GM19468 (cell line): ENCODE data around the gene C4orf17.
"Not testable (repeated sequence)": the region's sequence is repeated elsewhere in the genome, so short reads cannot be mapped to it uniquely, and the experiment has no call there.

Source experiments
- ATAC-seq: cut with Tn5 transposase; IDR thresholded peaks from one replicate; pipeline ENCODE4 v1.9.1; 2021; ENCODE audit warnings: mild to moderate bottlenecking, moderate library complexity, moderate number of reproducible peaks; ENCODE audit not compliant: unreplicated experiment; ENCODE audit errors: extremely low read depth

The C4orf17 gene

DNA sequence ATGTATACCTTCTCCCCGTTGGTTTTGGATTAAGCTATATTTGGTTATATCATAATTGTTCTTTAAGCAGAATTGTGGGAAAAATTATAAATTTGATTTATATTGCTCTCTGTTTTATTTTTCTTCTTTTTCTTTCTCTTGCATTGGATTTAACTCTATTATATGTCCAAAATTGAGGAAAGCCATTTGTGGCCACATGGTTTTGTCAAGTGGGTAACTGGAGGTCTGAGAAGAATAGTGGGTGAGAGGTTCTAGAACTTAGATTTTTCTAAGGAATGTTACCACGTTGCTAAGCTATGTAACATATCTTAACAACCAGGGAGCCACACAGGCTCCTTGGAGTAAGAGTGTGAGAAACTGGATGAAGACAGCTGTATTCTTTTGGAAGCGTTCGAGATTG lies at the start of gene C4orf17:
C4orf17 (plus strand) TSS at position 301 of the 400 bp plus-strand sequence. CDS start 2,061 bp downstream, outside the sequence.
- ATAC-seq: no peak

DNA sequence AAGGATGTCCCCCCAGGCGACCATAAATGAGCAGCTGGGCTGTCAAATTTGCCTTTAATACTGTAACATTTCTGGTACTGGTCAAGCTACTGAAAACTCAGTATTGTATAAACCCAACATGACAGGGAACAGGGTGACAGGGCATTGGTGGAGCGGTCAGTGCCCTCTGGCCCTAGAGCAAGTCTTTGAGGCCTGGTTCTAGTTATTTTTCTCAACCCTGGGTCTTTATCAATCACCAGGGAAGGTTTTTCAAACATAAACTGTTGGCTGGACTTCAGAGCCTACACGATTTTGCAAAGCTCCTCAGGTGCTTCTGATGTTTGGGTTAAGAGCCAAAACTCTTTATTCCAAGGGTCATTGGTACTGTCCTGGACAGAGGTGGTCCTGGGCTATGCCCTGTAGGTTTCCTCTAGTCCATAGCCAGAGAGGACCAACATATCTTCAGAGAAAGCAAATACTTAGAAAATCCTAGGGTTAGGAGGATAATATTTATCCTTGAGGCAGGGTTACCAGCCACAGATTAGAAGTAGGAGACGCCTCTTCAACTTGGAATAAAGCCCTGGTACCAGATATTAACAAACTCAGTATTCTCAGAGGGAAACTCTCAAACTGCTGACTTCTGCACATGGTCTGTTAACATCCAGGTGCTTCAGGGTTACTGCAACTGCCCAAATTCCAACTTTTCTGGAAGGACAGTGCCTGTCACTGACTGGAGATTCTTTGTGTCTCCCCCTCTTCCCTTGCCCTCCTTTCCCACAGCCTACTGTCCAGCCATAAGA lies 49.0 kb upstream of the C4orf17 start:
- no peak for ATAC-seq

DNA sequence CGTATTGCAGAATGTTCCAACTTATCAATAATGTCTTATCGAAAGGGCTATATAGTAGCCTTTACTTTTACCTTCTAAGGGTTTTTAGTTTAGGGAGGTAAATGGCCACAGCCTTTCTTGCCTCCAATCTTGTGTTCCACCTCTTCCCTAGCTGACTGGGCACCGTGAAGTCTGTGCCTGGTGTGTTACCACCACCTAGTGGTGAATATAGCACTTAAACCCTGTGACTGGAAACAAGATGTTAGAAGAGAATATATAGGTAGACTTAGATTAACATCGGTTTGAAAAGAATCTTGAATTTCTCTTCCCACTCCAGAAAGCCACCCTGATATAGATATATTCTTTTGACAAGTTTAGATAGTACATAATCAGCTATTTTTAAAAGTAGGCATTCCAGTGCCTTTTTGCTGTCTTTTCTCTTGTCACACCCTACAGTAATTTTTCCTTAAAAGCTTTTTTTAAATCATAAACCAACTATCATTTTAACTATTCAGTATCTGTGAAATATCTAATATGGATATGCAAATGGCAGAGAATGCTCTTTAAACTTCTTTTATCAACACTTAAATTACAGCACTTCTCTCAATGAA lies 47.9 kb upstream of the C4orf17 start:
- peak; percentile 88 for ATAC-seq

DNA sequence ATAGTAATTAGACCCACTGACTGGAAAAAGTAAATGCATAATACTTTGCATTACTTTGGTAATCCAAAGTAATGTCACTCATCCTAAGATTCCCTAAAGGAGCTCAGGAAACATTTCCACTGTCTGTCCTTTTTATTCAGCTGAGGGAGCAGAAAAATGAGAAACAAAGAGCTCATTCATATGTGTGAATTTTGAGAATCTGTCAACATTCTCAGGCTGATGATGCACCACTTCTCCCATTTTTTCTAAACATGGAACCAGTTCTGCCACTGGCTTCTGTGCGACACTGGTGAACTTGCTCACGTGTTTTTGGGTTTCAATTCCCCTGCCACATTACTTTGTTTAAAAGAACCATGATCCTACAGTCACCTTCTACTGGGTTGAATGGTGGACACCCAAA lies 47.3 kb upstream of the C4orf17 start:
- ATAC-seq: no peak

DNA sequence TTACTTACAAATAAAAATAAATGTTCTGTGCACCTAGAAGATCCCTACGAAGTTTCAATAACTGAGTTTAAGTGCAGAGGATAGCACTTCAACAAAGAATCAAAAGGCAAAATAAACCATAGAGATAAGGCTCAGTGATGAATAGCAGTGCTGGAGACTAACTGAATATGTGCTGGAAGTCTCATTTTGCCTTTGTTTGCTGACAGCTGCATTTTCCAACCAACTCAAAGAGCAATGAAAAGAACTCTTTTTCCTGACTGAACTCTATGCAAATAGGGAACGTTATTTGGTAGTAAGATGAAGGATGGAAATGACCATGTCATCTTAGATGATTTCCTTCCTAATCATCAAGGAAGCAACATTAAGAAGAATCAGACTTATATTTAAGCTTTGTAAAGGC lies 42.9 kb upstream of the C4orf17 start:
- ATAC-seq: no peak

DNA sequence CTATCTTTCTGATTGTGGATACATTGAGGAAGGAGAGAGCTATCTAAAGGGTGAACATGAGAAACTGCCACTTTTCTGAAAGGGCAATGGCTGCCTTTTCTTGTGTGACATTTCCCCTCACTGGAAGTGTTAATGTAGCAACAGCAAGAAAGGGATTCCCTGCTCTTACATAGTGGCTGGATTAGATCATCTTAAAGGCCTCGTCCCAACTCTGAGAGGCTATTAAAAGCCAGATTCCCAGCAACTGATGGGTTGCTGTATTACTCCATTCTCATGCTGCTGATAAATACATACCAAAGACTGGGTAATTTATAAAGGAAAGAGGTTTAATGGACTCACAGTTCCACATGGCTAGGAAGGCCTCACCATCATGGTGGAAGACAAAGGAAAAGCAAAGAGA lies 41.9 kb upstream of the C4orf17 start:
- no peak for ATAC-seq

DNA sequence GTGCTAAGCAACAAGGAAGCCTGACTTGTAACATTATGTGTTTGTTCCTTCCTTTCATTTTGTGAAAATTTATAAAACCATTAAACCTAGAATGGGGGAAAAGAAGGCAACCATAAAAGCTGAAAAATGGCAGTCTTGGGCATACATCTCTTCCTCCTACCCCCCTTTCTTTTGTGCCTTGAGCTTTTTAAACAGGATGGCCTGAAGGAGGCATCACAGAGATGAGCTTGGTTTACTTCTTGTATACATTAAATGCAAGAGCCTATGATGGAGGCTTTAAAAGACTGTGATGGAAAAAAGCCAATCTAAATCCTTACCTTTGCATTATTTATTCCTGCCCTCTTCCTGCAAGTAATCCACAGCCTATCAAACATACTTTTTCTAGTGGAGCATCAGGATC lies 39.5 kb upstream of the C4orf17 start:
- ATAC-seq: no peak

DNA sequence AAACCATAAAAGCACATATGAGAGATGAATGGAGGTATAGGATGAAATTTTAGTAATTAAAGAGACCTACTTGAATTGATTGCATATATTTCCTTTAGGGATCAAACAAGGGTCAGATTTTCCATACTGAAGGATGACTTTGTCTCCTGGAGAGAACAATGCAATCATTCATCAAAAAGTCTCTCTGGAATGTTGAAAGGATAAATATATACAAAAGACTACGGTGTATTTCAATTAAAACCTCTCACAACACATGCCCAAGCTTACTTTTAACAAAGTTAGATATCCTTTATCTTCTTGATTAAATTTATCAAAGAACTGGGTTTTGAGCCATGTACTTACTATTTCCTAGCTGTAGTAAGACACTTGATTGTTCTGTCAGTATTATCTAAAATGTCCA lies 38.9 kb upstream of the C4orf17 start:
- no peak for ATAC-seq

DNA sequence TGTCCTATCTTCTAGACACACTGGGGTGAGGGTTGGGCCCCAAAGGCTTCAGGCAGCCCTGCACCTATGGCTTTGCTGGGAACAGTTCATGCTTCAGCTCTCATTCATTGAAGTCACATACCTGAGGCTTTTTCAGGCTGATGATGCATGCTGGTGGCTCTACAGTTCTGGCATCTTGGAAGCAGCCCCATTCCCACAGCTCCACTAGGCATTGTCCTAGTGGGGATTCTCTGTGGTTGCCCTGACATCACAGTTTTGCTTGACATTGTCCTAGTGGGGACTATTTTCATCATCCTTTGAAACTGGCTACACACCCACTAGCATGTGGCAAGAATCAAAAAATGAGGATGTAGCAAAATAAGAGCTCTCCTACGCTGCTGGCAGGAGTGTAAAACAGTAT lies 37.7 kb upstream of the C4orf17 start:
- ATAC-seq: no peak

DNA sequence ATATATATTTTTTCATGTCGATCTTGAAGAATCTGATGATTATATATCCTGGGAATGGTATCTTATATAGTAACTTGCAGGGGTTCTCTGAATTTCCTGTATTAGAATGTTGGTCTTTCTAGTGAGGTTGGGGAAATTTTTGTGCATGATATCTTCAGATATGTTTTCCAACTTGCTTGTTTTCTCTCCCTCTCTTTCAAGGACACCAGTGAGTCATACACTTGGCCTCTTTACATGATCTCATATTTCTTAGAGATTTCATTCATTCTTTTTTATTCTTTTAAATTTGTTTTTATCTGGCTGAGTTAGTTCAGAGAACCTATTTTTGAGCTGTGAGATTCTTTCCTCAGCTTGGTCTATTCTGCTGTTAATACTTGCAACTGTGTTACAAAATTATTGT lies 27.2 kb upstream of the C4orf17 start:
- no peak for ATAC-seq

DNA sequence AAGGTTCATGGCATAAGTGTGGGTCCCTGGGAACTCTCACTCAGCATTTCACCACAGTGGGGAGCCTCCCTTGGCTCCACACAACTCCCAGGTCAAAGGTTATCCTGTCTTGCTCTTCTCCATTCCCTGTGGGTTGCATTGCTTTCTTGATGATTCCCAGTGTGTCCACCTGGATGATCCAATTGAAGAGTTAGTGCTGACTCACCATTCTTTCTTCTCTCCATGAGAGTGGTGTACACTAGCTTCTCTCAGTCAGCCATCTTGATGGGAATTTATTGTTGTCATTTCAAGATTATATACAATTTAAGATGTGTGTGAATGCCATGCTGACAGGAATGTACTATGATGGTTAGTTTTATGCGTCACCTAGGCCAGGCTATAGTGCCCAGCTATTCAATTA lies 25.6 kb upstream of the C4orf17 start:
- ATAC-seq: no peak

DNA sequence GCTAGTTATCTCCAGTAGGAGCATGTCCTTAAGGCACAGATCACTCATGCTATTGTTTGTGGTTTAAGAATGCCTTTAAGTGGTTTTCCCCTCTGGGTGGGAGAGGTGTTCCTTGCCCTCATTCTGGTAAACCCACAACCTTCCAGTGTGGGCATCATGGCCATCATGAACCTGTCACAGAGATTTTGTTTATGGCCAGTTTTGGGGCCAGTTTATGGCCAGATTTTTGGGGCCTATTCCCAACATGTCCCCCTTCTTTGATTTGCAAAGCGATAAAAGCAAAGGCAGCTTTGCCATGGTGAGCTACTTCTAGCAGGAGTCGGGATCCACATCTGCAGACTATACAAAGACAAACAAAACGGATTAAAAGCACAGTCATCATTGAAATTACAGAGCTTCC lies 24.2 kb upstream of the C4orf17 start:
- ATAC-seq: not testable (repeated sequence)

DNA sequence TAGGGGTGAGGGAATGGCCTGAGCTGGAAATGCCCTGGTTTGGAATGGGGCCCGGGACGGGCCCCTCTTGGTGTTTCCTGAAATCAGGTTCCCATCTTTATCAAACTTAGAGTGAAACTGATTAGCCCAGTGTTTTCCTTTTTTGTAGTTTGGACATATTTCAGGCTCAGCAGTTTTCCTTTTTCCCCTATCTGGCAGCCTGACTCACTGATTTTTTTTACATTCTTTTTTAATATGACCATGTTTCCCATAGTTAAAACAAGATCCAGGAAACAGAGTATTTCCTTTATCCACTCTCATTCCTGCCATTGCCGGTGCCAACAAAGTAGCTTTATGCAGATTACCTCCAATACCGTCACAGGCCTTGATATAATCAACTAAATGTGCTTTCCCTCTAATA lies 20.5 kb upstream of the C4orf17 start:
- ATAC-seq: no peak

DNA sequence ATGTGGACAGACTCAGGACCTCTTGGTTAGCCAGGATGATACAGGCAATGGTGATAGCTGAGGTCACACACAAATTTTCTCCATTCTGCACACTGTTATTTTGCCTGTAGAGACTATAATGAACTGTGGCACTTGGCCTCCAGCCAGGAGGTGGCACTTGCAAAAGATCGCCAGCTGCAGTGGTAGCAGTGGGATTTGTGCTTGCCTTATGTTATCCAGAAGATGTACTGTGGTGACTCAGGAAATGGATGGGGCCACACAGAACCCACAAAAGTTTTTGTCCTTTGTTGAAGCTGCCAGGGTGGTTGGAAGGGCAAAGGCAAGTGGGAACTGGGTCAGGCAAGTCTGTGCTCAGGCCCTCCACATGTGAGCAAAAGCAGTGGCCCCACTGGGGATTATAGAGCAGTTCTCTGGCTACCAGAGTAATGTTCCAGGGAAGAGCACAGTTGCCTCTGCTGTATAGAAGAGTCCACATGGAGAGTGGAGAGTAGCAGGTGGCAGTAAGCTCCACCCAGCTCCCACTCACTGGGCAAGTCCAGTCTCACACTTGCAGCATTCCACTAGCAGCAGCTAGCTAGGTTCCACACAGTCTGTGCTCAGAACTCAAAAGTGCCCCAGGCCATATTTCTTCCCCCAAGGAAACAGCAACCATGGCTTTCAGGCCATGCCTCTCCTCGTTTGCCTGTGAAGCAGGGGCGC lies 5.9 kb upstream of the C4orf17 start:
- no peak for ATAC-seq

DNA sequence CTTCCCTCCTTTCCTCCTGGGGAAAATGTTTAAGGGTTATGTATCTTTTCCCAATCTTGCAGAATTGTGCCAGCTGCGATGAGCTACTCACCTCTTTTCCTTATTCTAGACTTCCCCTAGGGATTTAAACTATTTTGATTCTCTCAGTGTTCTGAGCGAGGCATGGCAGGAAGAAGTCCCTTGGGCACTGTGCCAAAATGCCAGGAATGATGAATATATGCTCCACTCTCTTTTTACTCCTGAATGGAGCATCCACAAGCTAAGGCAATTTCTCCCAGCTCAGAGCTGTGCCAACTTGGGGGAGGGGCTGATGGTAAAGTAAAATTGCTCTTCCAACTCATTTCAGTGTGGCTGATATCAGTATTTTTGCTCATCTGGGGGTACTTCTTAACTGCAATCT lies 4.0 kb upstream of the C4orf17 start:
- no peak for ATAC-seq

DNA sequence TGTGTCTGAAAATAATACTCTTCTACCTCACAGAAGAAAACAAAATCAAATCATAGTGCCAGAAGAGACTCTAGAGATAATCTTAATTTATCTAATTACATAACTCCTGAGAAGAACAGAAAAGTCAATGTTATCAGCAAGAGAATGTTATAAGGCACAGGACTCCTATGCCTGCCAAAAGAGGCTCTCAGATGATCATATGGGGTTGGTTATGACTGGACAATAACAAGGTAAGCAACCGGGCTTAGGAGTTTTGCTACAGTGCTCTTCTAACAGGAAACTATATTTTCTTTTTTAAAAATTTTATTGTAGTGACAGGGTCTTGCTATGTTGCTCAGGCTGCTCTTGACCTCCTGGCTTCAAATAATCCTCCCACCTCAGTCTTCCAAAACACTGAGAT lies 3.5 kb upstream of the C4orf17 start:
- ATAC-seq: no peak

DNA sequence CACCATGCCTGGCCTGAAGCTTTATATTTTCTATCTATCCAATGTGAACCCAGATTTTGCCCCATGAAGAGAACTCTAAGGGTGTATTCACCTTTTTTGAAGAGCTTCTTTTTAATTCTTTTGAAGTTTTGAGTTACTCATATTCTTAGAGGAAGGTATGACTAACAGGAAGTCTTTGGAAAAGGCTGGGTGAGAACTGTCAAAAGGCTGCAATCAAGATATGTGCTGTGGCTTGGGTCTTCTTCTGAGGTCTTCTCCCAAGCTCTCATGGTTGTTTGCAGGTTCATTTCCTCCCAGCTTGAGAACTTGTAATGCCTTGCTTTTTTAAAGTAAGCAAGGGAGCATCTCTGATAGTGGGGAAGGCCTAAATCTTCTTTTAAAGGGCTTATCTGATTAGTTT lies 3.1 kb upstream of the C4orf17 start:
- no peak for ATAC-seq

DNA sequence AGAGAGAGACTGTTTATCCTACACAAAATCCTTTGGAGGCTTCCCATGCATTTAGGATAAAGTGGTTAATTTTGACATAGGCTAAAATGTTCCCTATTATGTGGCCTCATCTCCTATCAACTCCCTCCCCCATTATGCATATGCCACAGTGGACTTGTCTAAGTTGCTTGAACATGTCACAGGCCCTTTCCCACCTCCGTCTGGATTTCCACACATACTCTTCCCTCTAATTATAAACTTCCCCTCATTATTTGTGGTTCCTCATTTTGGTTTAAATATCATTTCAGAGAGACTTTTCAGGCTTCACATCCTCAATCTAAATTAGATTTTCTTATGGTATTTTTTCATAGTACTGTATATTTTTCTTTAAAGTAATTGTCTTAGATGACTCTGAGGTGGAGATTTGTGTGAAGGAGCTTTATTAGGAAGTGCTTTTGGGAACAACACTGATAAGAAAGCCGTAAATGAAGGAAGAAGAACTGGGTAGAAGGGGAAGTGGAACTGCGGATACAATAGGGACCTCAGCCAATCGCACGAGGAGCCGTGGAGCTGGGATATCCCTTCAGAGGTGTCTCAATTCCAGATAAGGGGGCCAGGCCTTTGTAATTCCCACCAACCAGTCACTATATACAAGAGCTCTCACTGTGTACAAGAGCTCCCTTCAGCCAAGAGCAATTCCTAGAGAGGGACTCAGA lies 7.9 kb downstream of the C4orf17 start:
- ATAC-seq: no peak

DNA sequence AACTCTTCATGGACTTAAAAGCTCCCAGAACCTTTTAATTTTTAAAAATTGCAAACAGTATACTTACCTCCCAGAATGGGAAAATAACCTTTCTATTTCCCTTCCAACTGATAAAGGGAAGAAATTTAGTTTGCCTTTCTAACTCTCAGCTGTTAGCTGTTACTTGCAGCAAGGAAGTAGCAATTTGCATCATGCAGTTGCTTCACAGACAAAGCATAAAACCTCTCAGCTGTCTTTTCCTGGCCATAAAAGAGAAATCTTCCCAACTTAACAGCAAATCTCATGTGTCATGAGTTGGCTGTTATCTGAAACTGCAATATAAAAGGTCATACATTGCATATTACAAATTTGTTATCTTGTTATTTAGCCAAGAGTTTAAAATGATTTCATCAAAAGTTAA lies 18.4 kb downstream of the C4orf17 start:
- no peak for ATAC-seq

DNA sequence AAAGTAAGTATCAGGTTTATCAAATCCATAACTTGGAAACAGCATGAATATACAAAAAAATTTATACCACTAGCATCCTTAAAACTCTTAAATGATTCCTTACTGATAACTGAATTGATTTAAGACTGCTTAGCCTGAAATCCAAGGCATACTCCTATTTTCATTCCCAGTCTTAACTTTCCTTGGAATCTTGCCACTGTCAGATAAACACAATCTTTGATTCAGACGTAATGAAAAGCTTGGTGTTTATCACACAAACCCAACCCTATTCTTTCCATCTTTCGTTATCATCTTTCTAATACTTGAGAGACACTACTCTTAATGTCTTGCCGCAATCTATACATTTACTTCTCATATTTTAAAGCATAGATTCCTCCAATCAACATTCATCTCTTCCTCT lies 19.1 kb downstream of the C4orf17 start:
- ATAC-seq: no peak

DNA sequence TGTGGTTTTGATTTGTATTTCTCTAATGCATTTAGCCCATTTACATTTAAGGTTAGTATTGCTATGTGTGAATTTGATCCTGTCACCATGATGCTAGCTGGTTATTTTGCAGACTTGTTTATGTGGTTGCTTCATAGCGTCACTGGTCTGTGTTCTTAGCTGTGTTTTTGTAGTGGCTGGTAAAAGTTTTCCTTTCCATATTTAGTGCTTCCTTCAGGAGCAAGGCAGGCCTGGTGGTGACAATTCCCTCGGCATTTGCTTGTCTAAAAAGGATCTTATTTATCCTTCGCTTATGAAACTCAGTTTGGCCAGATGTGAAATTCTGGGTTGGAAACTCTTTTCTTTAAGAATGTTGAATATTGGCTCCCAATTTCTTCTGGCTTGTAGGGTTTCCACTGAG lies 23.9 kb downstream of the C4orf17 start:
- ATAC-seq: not testable (repeated sequence)
